GM19043 (cell line): ENCODE results near the gene ZFP90.
"Not testable (repeated sequence)": the region's sequence is repeated elsewhere in the genome, so short reads cannot be mapped to it uniquely, and the experiment has no call there.

Experiments used
- ATAC-seq: cut with Tn5 transposase; IDR thresholded peaks from one replicate; pipeline ENCODE4 v1.9.1; 2021; ENCODE audit warnings: low read depth; ENCODE audit not compliant: unreplicated experiment

Gene ZFP90

GRCh38 chr16:68538880-68539701, at the start of gene ZFP90:
Gene ZFP90 (plus strand): TSS chr16:68539291. CDS start chr16:68539793, 502 bp downstream.
- no peak for ATAC-seq

GRCh38 chr16:68490358-68490757, 48.7 kb upstream of the ZFP90 start:
- ATAC-seq: no peak

GRCh38 chr16:68490829-68491575, 48.1 kb upstream of the ZFP90 start:
- no peak for ATAC-seq

DNA sequence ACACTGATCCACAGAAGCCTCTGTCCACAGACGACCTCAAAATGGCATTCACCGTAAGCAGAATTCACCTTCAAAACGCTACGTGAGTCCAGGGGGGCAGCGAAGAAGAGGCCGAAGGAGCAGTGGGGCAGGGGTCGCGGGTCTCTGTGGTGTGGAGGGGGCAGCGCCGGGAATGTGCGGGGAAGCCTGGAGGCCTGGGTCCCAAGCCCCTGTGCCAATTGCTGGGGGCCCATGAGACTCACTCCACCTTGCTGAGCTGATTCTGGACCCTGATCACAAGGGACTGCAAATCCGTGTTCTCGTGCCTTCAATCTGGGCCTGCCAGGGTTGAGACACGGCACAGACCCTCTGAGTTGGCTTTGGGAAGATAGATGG, 47.5 kb upstream of the ZFP90 start:
- no peak for ATAC-seq

DNA sequence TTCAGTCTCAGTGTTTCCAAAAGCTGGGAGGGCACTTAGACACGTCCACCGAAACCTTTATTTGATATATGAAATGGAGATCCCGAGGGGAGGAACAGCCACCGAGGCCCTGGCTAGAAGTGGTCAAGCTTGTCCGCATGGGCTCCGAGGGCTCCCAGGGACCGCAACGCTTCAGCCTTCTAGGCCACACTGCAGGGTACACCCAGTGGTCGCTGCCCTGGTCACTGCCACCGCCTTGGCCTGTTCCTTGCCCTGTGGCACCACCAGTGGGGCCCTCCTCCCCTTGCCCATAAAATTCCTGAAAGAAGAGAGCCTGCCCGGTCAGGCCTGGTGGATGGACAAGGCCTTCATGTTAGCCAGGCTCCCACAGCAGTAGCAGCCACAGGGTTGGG, 46.9 kb upstream of the ZFP90 start:
- no peak for ATAC-seq

- ATAC-seq: no peak
Observed at GRCh38 chr16:68492543-68493411, 46.3 kb upstream of the ZFP90 start.

DNA sequence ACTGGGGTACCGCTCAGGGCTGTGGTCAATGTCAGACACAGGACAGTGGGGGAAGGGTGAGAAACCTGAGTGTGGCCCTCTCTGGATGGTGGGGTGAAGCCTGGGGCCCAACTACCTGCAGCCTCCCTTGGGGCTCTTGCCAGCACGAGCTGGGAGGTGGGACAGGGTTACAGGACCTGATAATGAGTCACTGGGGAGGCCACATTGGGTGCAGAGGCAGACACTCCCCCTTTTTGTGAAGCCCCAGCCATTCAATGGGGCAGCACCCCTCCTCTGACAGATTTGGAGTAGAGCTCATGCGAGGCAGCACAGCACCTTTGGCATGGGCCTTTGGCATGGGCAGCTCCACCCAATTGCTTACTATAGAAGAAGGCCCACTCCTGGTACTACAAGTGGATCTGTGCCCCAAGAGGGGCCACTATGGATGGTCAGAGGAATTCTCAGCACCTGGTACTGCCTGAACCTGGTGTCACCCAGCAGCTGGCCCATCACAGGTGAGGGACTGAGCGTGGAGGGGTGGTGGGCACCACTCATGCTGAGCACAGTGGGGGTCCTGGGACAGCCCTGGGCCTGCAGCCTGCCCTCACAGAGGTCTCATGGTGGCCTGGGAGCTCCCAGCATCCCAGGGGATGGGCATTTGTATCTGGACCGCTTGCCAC, 45.5 kb upstream of the ZFP90 start:
- ATAC-seq: no peak

DNA sequence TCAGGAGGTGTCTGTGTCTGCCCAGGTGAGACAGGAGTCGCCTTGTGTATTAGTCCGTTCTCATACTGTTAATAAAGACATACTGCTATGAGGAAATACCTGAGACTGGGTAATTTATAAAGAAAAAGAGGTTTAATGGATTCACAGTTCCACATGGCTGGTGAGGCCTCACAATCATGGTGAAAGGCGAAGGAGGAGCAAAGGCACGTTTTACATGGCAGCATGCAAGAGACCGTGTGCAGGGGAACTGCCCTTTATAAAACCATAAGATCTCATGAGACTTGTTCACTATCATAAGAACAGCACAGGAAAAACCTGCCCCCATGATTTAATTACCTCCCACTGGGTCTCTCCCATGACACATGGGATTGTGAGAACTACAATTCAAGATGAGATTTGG, 44.8 kb upstream of the ZFP90 start:
- not testable (repeated sequence) for ATAC-seq

- ATAC-seq: no peak
Observed at GRCh38 chr16:68496689-68497088, 42.4 kb upstream of the ZFP90 start.

GRCh38 chr16:68499006-68499405, 40.1 kb upstream of the ZFP90 start:
- ATAC-seq: no peak

- ATAC-seq: no peak
Observed at GRCh38 chr16:68503334-68503733, 35.8 kb upstream of the ZFP90 start.

- no peak for ATAC-seq
Observed at GRCh38 chr16:68504066-68504465, 35.0 kb upstream of the ZFP90 start.

DNA sequence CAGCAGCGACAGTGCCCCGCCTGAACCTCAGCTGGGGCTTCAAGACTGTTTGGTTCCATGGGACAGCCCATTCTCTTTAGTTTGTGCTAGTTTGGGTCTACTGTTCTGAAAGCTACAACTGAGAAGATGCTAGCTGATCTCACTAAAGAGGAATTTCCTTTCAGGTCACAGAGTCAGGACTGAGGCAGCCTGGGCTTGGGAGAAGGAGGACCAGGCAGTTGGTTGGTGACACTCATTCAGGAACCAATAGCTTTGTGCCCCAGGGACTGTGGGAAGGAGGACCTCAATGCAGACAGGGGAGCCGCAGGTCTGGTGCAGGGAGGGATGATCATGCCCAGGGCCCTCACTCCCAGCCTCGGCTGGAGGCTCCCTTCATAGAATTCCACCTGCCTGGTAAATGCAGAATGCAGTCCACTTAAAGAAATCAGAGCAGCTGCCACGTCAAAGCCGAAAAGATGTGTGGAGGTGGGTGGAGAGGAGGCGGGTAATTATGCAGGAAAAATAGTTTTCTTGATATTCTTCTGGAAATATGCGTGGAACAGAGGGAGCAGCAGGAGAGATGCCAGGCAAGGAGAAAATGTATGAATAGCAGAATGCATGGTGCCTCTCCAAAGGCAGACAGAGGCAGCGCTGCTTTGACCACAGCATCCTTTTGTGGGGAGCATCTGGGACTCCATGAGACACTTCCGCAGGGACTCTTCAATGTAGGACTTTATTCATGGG, 32.6 kb upstream of the ZFP90 start:
- no peak for ATAC-seq

DNA sequence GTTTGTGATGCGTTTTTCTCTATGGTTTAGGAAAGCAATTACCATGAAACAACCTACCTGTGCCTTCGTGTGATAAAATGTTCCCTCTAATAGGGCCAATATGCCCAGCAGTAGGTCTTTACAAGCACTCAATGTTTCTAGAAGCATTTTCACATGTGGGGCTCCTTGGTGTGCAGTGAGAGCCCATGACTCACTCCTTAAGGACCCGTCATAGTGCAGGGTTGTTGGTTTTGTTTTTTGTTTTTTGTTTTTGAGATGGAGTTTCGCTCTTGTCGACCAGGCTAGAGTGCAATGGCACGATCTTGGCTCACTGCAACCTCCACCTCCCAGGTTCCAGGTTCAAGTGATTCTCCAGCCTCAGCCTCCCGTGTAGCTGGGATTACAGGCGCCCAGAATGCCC, 31.1 kb upstream of the ZFP90 start:
- no peak for ATAC-seq

GRCh38 chr16:68508641-68509240, 30.4 kb upstream of the ZFP90 start:
- no peak for ATAC-seq

- ATAC-seq: no peak
Observed at GRCh38 chr16:68509381-68509780, 29.7 kb upstream of the ZFP90 start.

DNA sequence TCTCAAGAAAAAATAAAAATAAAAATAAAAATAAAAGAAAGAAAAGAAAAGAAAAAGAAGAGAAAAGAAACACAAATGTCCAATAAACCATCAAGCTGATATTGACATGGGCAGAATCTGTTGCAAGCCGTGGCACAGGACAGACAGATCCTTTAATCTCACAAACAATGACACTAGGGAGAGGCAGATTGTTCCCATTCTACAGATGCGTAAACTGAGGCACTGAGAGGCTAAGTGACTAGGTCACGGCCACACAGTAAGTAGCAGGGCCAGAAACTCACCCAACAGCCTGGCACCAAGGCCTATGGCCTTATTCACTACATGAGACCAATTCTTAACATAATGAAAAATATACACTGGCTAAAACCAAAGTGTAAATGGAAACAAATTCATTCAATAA, 28.3 kb upstream of the ZFP90 start:
- ATAC-seq: no peak

GRCh38 chr16:68512183-68512582, 26.9 kb upstream of the ZFP90 start:
- ATAC-seq: no peak

GRCh38 chr16:68512742-68513141, 26.3 kb upstream of the ZFP90 start:
- no peak for ATAC-seq
